ENCODE results near the gene GBGT1.
A peak's percentile ranks its signal among the peaks of the same experiment; 100 is the strongest.

GBGT1 gene

GRCh38 chr9:133107961-133108793 lies 55.5 kb downstream of the GBGT1 start:
- no peak for DNase-seq
- in situ Hi-C loops (cut with MboI; ENCODE audit: low pct_unique_long_range_greater_than_20kb, low sequenced_read_pairs), result no loop called here

- in situ Hi-C loops (cut with MboI; ENCODE audit: low pct_unique_long_range_greater_than_20kb, low sequenced_read_pairs), result no loop called here
- DNase-seq, result no peak
Measured at GRCh38 chr9:133107245-133107722, 56.4 kb downstream of the GBGT1 start.

- in situ Hi-C loops (cut with MboI; ENCODE audit: low pct_unique_long_range_greater_than_20kb, low sequenced_read_pairs), result no loop called here
- no peak for DNase-seq
Measured at GRCh38 chr9:133106511-133107244, 57.0 kb downstream of the GBGT1 start.

- in situ Hi-C loops (cut with MboI; ENCODE audit: low pct_unique_long_range_greater_than_20kb, low sequenced_read_pairs), result no loop called here
- DNase-seq, result no peak
Measured at GRCh38 chr9:133105461-133105770, 58.3 kb downstream of the GBGT1 start.

GRCh38 chr9:133104718-133105460 lies 58.8 kb downstream of the GBGT1 start:
- in situ Hi-C loops (cut with MboI; ENCODE audit: low pct_unique_long_range_greater_than_20kb, low sequenced_read_pairs), result no loop called here

GRCh38 chr9:133103987-133104505 lies 59.7 kb downstream of the GBGT1 start:
- in situ Hi-C loops (cut with MboI; ENCODE audit: low pct_unique_long_range_greater_than_20kb, low sequenced_read_pairs), result no loop called here
- no peak for DNase-seq

More at GRCh38 chr9:133104718-133105460, 58.8 kb downstream of the GBGT1 start:
- no peak for DNase-seq

GRCh38 chr9:133103183-133103986 lies 60.3 kb downstream of the GBGT1 start:
- in situ Hi-C loops (cut with MboI; ENCODE audit: low pct_unique_long_range_greater_than_20kb, low sequenced_read_pairs), result no loop called here
- peak; percentile 36 for DNase-seq

All from KBM-7 (cell line).